ENCODE data around the gene PCNX3.

Gene PCNX3

DNA sequence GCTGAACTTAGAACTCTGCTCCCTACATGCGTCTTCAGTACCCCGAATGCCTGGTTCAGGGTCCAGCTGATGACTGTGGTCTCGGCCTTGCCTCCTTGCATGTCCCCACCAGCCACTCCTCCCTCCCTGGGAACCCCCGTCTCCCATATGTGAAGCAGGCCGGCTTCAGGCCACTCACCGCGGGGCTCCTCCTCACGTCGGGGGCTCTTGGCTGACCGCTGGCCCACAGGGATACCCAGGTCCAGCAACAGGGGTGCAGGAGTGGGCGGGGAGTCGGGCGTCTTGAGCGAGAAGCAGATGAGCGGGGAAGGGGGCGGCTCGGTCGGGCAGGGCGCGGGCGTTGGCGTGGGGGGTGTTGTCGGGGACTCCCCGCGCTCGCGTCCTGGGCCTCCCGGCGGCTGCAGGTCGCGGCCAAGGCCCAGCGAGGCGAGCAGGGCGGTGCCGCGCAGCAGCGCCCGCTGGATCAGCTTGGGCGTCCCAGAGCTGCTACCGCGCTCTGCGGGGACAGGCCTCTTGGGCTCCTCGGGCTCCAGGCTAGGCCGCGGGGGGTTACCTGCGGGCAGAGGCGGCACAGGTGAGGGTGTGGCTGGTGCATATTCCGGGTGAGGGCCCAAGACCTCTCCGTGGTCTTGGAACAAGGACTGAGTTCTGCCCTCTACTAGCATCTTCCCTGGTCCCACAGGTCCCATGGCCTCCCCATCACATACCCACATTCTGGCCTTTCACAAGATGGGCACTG lies 16.2 kb upstream of the PCNX3 start:
- DNase-seq (ENCODE audit: low read depth) = no peak

DNA sequence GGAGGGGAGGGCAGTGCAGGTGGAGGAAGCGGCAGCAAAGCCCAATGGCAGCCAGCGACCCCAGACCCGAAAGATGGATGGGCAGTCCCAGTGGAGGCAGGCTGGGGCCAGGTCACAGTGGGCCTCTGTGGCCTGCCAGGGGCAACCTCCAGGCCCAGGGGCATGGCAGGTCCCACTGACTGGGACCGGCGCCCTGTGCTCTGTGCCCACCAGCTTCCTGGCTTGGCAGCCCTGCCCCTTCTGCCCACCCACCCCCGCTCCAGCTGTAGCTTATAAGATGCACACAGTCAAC lies 15.7 kb upstream of the PCNX3 start:
- DNase-seq (ENCODE audit: low read depth) = no peak

DNA sequence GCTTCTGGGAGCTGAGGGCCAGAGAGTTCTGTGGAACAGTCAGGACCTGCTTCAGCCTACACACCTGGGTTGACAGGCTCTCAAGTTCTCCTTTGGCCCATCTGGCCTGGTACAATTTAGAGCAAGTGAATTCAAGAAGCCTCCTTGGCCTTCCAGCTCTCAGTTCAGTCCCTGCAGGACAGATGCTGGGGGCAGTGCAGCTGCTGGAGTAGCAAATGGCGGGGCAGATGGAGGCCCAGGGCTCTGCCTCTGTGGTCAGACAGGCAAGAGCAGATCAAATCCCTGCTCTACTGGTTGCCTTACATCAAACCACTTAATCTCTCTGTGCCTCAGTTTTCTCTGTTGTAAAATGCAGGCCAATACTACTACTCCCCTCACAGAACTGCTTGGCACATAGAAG lies 11.3 kb upstream of the PCNX3 start:
- no peak for DNase-seq (ENCODE audit: low read depth)

DNA sequence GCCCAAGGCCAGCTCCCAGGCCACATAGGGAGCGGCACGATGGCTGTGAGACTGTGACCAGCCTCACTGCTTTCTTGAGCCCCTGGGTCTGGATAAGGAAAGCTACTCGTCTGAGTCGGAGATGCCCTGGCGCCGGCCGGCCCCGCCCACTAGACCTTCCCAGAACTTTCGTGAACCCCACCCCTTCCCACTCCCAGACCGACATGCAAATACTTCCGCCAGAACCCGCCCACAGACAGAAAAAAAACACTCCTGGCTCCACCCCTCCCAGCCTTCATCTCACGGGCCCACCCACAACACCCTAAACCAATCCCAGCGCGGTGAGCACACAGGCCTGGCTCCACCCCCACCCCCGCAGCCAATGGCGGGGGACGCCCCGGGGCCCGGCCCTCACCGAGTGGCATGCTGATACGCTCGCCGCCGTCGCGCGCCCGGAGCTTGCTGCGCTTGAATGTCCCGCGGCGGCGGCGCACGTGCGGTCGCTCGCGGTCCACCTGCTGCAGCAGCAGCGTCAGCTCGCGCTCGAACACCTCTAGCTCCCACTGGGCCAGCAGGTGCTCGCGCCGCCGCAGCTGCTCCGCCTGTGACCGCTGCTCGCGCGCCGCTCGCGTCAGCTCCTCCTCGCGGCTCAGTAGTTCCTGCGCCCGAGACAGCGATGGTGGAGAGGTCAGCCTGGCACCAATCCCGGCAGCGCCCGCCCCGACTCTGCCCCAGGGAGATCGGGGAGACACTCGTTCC lies 8.5 kb upstream of the PCNX3 start:
- DNase-seq (ENCODE audit: low read depth) = no peak

DNA sequence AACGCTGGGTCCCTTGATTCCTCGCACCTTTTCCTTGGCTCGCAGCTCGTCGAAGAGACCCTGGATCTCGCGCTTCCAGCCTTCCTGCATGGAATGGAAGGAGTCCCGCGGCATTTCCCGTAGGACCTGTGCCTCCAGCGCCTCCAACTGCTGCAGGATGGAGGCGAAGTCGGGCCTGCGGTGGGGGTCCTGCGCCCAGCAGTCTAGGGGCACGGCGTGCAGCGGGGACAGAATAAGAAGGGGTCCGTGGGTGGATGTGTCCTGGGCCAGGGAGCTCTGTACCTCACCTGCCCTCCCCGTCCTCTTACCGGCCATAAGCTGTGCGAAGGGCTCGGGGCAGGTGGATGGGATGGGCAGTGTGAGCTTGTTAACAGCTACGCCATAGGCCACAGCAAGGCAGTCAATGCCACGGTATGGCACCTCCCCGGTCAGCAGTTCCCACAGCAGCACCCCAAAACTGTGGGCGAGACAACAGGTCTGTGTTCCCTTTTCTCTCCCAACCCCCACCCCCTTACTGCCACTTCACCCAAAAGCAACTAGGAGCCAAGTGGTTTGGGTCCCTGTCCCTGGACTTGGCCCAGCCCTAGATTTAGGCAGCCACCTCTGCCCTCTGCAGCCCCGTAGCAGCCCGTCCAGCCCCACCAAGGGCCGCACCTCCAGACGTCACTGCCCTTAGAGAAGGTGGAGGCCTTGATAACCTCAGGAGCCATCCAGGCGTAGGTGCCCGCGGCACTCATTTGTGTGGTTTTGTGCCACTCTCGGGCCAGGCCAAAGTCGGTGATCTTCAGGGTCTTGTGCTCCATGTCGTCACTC lies 7.8 kb upstream of the PCNX3 start:
- DNase-seq (ENCODE audit: low read depth) = no peak

DNA sequence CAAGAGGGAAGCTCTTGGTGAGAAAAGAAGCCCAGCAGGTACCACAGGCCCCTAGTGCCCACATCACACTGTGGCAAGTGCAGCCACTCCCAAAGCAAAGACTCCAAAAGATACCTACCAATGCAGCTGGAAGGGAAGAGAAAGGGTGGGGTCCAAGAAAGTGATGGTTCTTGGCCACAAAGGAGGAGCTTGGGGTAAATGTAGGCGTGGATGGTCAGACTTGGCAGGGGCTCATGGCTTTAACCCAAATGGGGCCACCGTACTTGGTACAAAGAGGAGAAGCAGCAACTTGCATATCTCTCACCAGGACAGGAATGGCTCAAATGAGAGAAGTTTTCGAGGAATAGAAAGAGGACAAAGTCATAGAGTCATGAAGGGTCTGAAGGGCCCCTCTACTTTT lies 6.3 kb upstream of the PCNX3 start:
- DNase-seq (ENCODE audit: low read depth) = no peak

DNA sequence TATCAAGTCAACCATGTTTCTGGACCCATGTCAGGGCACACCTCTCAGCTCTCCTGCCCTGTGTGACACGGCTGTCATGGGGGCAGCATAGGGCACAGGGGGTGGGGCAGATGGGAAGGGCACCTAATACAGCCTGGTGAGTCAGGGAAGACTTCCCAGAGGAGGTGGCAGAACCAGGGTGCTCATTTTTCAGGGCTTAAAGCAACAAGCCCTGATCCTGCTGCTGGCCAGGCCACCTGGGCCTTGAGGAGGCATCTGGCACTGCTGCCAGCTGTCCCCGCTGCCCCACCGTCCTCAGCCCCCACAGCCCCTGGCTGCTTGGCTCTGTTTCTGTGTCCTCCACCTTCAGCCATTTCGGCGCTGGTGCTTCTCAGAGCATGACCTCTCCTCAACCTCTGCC lies 5.9 kb upstream of the PCNX3 start:
- DNase-seq (ENCODE audit: low read depth) = no peak

DNA sequence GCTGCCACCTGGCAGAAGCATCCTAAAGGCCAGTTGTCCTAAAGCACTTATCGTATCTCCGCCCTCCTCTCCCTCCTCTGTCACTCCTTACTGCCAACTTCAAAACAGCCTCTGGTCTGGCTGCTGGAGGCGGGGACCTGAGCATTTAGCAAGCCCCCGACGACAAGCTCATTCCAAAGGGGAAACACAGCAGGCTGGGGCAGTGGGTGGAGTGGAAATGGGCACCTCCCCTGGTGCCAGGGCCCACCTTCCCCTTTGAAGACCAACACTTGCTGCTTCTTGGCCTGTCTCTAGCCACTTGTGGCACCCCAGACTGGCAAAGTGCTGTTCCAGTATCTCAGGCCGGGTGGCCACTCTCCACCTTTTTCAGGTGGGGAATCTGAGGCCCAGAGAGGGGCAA lies 5.2 kb upstream of the PCNX3 start:
- no peak for DNase-seq (ENCODE audit: low read depth)

DNA sequence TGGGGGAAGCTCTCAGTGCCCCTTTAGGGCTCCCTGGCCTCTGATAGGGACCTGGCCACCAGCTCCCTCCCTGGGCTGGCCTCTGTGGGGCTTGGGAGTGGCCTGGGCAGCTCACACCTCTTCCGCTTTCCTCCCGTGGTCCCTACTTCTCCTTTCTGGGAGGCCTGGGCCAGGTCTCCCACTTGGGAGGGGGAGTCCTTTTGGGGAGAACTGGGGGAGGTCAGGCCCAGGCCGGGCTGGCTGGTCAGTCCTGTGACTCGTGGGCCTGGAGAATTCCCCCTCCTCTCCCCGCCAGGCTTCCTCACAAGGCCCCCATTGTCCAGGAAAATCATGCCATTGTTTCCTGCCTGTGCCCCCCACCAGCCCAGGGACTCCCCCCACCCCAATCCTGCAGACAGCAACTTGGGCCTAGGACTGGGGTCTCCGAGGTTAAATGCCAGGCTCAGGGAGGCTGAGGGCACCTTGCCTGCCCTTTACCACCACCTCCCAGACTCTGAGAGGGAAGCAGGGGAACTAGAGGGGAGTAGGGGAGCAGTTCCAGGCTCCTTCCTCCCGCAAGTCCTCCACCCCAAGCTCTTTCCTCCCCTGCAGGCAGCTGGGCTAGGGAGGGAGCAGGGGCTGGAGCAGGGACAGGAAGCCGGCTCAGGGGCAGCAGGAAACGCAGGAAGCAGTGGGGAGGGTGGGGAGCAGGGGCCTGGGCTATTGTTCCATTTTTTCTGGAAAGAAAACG lies 4.4 kb upstream of the PCNX3 start:
- no peak for DNase-seq (ENCODE audit: low read depth)

DNA sequence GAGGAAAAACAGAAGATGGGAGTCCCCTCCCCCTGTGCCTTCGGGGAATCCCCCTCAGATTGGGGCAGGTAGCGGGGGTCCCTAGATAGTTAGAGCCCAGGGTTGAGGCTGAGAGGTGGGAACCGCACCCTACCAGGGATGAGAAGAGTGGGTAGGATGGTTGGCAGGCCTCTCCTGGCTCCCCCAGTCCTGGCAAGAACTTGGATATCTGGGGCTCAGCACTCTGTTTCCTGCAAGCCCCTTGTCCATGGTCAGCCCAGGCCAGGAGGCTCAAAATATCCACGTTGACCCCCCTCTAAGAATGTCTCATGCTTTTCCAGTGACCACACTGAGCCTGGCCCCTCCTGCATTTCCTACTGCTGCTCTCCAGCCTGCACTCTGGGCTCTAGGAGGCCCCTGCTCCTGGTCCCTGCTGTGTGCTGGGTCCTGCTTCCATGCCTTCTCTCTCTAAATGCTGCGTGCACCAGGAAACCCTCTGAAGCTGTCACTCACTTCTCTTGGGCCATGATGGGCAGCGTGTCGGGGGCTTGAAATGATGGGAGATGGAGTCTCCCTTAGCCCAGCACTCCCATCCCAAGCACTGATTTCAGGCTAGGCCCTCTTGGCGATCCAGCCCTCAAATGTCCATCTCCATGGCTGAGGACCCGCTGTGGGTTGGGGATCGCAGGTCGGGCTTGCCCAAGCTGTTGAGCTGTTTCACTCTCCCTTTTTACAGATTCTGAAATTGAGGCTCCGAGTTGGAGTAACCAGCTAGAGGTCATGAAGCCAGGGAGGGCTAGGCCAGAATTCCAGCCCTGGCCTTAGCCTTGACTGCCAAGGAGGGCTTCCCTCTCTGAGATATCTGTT lies 3.6 kb upstream of the PCNX3 start:
- DNase-seq (ENCODE audit: low read depth) = no peak

DNA sequence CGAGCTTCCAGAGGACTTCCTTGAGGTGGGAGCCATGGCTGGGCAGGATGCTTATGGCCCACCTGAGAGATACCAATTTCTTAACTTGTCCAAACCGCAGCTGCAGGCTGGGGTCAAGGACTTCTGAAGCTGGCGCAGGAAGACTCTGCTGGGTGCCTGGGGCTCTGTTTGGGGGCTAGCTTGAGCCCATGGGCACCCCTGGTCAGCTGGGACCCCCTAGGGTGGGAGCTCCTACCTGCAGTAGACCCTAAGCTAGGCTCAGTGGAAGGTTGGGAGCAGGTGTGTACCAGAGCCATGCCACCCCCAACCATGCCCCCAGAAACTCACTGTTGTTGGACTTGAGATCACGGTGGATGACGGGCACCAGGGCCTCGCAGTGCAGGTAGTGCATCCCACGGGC lies 2.9 kb upstream of the PCNX3 start:
- DNase-seq (ENCODE audit: low read depth) = no peak

DNA sequence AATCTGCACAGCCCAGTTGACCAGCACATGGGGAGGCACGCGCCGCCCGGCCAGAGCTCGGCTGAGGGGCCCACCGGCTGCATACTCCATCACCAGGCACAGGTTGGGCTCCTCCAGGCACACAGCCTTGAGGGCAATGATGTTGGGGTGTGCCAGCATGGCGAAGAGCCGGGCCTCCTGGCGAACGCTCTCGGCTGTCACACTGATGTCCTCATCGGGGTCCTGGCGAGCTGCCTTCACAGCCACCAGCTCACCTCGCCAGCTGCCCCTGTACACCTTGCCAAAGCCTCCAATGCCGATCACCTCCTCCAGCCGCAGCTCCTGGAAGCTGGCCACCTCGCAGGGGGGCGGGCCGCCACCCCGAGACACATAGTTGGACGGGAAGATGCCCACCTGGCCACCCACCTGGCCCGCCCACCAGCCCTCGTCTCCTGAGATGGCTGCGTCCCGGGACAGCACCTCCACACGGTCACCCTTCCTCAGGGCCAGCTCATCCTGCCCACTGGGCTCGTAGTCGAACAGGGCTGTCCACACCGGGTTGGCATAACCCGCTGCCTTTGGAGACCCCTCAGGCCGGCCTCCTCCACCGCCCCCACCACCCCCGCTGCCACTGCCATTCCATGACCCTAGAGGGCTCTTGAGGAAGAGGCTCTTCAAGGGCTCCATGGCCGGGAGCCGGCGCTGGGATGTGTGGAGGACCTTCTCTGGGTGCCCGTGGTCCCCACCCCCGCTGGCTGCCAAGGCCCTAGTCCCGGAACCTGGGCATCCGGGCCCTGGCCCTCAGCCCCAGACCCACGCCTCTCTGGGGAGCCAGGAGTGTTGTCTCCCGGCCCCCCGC lies 2.3 kb upstream of the PCNX3 start:
- DNase-seq (ENCODE audit: low read depth) = no peak

DNA sequence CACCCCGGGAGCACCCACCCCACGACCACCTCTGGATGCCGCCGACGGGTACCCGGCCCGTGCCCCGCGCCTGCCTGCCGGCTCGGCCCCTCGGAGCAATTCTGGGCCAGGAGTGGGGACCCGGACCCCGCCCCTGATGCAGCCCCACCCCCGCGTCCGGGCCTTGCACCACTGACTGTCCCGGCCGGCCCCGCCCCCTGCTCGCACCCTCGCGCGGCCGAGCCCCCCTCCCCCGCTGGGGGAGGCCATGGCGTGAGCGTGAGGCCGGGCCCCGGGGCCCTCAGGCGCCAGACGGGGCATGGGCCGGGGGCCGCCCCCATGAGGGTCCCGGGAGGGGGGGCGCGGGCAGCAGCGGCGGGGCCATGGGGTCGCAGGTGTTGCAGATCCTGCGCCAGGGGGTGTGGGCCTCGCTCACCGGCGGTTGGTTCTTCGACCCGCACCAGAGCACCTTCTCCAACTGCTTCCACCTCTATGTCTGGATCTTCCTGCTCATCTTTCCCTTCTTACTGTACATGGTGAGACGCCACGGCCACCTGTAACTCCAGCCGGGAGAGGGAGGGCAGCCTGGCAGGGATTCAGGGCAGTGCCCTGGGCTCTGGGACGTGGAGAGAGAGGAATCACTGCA lies 486 bp downstream of the PCNX3 start:
- no peak for DNase-seq (ENCODE audit: low read depth)

DNA sequence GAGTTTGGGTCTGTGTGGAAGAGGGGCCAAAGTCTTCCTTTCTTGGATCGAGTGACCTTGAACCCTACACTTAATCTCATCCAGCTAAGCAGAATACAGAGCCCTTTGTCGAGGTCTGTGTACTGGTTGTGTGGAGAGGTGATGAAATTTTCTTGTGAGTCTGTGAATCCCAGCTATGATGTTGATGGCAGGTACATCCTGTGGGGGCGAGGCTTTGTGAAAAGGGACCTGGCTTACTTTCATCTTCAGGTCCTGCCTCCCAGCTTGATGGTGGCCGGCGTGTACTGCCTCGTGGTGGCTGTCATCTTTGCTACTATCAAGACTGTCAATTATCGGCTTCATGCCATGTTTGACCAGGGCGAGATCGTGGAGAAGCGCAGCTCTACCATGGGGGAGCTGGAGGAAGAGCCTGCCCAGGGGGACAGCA lies 1.0 kb downstream of the PCNX3 start:
- DNase-seq (ENCODE audit: low read depth) = no peak

DNA sequence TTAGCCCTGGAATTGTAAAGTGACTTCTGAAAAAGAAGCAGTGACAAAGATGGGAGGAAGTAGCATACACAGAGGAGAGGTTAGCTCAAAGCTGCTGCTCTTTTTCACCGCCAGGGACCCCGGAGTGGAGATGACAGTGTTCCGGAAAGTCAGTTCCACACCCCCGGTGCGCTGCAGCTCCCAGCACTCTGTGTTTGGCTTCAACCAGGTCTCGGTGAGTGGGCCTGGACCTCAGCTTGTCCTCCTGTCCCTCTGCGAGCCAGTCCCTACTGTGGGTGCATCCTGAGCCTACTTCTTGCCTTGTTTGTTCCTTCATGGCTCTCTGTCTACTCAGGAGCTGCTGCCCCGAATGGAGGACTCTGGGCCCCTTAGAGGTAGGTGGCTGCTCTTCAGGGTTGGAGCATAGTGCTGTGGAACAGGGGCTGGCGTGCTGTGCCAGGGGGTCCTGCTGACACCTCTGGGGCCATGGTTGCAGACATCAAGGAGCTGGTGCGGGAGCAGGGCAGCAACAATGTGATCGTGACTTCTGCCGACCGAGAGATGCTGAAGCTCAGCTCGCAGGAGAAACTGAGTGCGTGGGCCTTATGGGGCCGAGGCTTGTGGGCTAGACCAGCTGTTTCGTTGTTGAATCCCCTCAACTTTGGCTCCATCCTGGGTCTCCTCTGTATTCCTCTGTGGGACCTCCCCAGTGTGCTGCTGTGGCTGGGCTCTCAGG lies 1.7 kb downstream of the PCNX3 start:
- DNase-seq (ENCODE audit: low read depth) = no peak

DNA sequence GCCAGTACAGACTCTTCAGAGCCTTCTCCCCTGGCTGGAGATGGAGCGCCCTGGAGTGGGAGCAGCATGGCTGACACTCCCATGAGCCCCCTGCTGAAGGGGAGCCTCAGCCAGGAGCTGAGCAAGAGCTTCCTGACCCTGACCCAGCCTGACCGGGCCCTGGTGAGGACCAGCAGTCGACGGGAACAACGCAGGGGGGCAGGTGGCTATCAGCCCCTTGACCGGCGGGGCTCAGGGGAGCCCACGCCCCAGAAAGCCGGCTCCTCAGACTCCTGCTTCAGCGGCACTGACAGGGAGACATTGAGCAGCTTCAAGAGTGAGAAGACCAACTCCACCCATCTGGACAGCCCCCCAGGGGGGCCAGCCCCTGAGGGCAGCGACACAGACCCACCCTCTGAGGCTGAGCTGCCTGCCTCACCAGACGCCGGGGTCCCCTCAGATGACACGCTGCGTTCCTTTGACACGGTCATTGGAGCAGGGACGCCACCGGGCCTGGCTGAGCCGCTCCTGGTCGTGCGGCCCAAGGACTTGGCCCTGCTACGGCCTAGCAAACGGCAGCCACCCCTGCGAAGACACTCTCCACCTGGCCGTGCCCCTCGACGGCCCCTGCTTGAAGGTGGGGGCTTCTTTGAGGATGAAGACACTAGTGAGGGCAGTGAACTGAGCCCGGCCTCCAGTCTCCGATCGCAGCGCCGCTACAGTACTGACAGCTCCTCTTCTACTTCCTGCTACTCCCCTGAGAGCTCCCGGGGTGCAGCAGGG lies 2.6 kb downstream of the PCNX3 start:
- DNase-seq (ENCODE audit: low read depth) = no peak

DNA sequence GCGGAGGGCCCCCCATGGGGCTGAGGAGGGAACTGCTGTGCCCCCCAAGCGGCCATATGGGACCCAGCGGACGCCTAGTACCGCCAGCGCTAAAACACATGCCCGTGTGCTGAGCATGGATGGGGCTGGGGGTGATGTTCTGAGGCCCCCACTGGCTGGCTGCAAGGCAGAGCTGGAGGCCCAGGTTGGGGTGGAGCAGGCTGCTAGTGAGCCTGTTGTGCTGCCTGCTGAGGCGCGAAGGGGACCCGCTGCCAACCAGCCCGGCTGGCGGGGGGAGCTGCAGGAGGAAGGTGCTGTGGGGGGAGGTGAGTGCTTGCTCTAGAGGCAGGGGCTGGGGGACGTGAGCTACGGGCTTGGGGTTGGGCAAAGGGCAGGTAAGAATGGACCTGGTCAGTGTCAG lies 3.2 kb downstream of the PCNX3 start:
- DNase-seq (ENCODE audit: low read depth) = no peak

DNA sequence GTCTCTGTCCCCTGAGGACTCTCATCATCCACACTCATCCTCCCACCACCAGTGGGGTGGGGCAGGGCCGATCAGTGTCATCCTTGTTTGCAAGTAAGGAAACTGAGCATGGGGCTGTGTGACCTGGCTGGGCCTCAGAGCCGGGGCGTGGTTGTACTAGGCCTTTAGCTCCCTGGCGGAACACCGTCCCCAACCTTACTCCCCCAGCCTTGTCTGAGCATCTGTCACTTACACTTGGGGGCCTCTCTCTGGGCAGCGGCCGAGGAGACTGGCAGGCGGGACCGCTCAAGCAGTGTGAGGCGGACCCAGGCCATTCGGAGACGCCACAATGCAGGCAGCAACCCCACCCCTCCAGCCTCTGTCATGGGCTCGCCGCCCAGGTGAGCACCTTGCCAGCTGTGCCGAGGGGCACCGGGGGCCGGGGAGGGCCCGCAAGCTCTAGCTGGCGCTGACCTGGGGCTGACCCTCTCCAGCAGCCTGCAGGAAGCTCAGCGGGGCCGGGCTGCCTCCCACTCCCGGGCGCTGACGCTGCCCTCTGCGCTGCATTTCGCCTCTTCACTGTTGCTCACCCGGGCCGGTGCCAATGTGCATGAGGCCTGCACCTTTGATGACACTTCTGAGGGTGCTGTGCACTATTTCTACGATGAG lies 3.8 kb downstream of the PCNX3 start:
- DNase-seq (ENCODE audit: low read depth) = no peak

Measured in activated T-cell treated with anti-CD3 and anti-CD28 coated beads for 1 hour (primary cell).